HG03469 (cell line): ENCODE results near the gene GLS.
"Not testable (repeated sequence)": the region's sequence is repeated elsewhere in the genome, so short reads cannot be mapped to it uniquely, and the experiment has no call there.

Experiments
- ATAC-seq: cut with Tn5 transposase; IDR thresholded peaks from one replicate; pipeline ENCODE4 v1.9.1; 2021; ENCODE audit warnings: mild to moderate bottlenecking, moderate library complexity, moderate number of reproducible peaks; ENCODE audit not compliant: unreplicated experiment

The GLS gene

GRCh38 chr2:190927301-190927700 is 46.7 kb downstream of the GLS start:
- ATAC-seq, result no peak

GRCh38 chr2:190929919-190930318 is 49.3 kb downstream of the GLS start:
- ATAC-seq, result no peak

GRCh38 chr2:190930411-190930810 is 49.8 kb downstream of the GLS start:
- no peak for ATAC-seq

GRCh38 chr2:190932514-190932913 is 51.9 kb downstream of the GLS start:
- ATAC-seq, result no peak

GRCh38 chr2:190933361-190933760 is 52.7 kb downstream of the GLS start:
- ATAC-seq, result no peak

- ATAC-seq, result no peak
Observed at GRCh38 chr2:190935054-190935453, 54.4 kb downstream of the GLS start.

GRCh38 chr2:190938771-190939335 is 58.2 kb downstream of the GLS start:
- ATAC-seq, result no peak

- ATAC-seq, result no peak
Observed at GRCh38 chr2:190940454-190940853, 59.8 kb downstream of the GLS start.

GRCh38 chr2:190941571-190941970 is 61.0 kb downstream of the GLS start:
- ATAC-seq, result no peak

GRCh38 chr2:190942697-190943096 is 62.1 kb downstream of the GLS start:
- ATAC-seq, result no peak

- no peak for ATAC-seq
Observed at GRCh38 chr2:190943706-190944105, 63.1 kb downstream of the GLS start.

GRCh38 chr2:190947141-190947540 is 66.5 kb downstream of the GLS start:
- no peak for ATAC-seq

- peak; percentile 47 for ATAC-seq
Observed at GRCh38 chr2:190947711-190948251, 67.2 kb downstream of the GLS start.

GRCh38 chr2:190948671-190949070 is 68.0 kb downstream of the GLS start:
- ATAC-seq, result no peak

- ATAC-seq, result no peak
Observed at GRCh38 chr2:190950566-190950991, 70.0 kb downstream of the GLS start.

- ATAC-seq, result no peak
Observed at GRCh38 chr2:190953257-190953656, 72.6 kb downstream of the GLS start.

GRCh38 chr2:190959911-190960788 is 79.5 kb downstream of the GLS start:
- no peak for ATAC-seq

- ATAC-seq, result not testable (repeated sequence)
Observed at GRCh38 chr2:190961117-190961516, 80.5 kb downstream of the GLS start.

GRCh38 chr2:190961918-190962487 is 81.4 kb downstream of the GLS start:
- no peak for ATAC-seq

GRCh38 chr2:190963088-190963487 is 82.5 kb downstream of the GLS start:
- no peak for ATAC-seq

- ATAC-seq, result no peak
Observed at GRCh38 chr2:190964170-190964795, 83.7 kb downstream of the GLS start.
